Measurements from ENCODE around the gene HDAC4.

HDAC4 gene

DNA sequence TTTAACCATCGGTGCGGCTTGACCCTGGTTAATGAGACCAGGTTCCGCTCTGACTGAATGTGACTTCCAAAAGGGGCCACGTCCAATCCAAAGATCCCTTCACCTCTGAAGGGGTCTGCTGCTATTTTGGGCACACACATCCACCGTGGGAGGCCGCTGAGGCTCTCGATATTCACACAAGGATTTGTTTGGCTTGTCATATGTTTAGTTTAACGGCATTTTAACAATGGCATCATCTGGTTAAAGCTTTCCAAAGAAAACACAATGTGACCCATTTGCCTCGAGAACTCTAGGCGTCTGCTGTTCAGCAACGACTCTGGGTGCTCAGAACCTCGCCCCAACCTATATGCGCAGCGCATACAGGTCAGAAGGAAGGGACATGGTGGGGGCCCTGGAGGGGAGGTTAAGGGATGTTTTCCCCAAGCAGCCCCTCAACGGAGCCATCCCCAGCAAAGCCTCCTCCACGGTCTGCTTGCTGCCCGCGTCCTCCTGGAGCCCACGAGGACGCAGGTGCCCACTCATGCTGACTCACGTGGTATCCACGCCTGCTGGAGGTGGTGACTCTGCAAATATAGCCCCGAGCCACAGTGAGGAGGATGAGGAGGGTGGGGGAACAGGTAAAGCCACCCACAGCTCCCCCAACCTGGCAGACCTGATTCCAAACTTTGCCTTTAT, 260.3 kb downstream of the HDAC4 start:
- DNase-seq (ENCODE audit: low read depth in 2 of 2) = no peak

DNA sequence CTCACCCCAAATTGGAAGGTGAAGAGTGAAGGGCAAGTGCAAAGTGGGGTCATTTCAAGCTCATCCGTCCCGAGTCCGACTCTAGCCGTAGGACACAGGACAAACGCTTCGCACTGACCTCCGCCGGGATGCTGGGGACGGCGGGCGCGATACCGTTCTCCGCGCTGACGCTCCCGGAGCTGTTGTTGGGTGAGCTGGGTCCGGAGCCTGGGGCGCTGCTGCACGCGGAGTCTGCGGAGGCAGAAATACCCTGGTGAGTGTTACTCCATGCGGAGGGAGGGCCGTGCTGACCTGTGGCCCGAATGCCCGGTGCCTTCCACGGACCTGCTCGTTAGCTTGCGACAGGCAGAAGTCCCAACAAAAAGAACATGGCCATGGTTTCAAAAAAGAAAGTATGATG, 261.3 kb downstream of the HDAC4 start:
- DNase-seq (ENCODE audit: low read depth in 2 of 2) = no peak

DNA sequence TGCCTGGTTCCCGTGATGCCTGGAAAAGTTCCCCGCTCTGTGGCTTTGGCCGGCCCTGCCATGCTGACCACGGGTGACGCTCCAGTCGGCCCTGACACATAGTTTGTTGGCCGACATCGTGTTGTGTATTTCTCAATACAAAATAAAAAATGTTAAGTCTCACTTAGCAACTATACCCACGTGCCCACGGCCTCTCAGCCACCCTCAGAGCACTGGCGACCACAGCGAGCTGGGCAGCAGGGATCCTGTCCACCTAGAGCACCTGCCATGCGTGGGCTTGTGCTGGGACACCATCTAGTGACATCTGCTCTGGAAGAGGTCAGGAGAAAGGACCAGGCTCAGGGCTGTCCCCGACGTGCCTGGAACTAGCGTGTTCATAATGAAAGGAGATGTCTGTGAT, 261.7 kb downstream of the HDAC4 start:
- no peak for DNase-seq (ENCODE audit: low read depth in 2 of 2)

DNA sequence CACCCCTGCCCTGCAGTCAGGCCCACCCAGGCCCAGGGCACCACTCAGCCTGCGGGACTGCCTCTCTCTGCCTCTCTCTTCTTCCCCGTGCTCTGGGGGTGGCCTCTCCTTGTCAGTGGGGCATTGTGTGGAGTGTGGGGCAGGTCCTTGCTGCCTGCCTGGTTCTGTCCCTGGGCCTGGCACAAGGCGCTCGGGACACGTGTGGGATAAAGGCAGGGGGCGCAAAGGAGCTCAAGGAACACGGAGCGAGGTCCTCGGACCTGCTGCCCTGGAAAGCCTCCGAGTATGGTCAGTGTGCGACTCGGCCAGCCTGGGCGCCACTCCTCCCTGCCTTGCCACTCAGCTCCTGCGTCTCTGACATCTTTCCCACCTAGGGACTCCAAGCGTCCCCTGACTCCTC, 262.2 kb downstream of the HDAC4 start:
- DNase-seq (ENCODE audit: low read depth in 2 of 2) = no peak

DNA sequence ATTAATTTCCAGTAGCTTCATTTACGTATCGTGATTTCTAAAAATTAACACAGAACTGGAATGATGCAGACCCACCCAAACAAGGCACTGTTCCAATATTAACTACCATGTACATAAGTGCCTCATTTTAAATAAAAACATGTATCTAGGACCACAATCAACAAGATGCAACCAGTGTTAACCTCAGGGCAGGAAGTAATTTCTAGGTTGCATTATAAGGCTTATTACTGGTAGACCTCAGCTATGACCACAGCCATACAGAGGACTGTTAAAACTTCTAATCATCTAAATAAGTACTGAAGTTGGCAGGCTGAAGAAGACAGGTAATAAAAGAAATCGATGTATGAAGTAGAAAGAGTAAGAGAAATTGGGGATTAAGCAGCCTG, 262.9 kb downstream of the HDAC4 start:
- no peak for DNase-seq (ENCODE audit: low read depth in 2 of 2)

DNA sequence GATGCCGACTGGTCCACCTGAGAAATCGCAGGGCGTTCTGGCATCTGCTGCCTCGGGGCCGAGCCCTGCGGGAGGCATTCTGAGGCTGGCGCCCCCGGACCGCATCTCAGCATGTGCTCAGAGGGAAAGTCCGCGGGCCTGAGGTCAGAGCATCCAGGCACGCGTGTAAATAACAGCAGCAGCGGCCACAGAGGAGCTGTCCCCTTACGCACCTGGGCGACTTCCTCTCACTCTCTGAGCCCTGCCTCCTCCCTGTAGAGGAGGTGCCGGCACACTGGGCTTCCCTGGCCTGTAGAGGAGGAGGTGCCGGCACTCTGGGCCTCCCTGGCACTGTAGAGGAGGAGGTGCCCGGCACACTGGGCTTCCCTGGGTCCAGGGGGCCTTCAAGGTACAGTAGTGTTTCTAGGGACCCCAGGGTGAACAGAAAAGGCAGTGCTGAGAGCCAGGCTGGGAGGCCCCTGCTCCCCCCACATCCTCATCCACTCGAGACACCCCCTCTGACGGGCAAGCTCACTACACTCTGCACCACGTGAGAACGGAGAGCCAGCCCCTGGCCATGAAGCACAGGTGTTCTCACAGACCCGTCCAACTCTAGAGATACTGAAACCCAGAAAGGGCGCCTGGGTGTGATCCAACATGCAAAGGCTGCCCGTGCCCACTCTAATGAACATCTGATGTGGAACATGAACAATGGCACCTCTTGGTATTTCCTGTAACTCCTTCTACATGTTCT, 263.5 kb downstream of the HDAC4 start:
- DNase-seq (ENCODE audit: low read depth in 2 of 2) = no peak

DNA sequence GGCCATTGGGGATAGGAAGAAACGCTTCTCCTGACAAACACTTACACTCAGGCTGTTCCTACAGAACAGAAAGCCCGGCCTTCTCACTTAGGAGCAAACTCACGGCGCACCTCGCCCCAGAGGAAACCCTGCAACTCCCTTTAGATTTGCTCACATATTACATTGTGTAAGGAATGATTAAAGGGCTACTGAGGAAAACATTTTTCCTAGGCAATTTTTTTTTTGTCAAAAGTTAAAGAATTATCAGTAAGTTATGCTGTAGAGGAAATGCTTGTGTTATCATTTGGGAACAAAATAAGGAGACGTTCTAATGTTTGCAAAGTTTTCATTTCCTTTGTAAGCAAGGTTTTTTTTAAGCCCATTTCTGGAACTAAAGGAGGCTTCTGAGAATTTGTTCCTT, 264.1 kb downstream of the HDAC4 start:
- DNase-seq (ENCODE audit: low read depth in 2 of 2) = no peak

- DNase-seq (ENCODE audit: low read depth in 2 of 2) = no peak
Measured at GRCh38 chr2:239136203-239136602, 264.6 kb downstream of the HDAC4 start.

DNA sequence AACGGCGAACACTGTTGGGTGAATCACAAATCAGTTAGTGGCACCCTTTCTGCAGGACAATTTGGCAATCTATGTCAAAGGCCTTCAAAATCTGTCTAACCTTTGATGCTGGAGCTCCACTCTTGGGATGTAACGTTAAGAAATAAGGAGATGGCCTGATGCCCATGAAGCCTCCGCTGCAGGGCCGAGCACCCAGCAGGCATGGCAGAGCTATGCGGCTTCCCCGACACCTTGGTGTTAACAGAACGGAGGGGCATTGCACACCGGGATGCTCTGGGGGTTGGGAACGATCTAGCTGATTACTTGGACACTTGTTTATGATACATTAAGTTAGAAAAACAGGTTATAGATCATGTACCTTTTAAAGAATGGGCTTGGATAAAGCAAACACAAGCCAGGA, 265.3 kb downstream of the HDAC4 start:
- DNase-seq (ENCODE audit: low read depth in 2 of 2) = no peak

DNA sequence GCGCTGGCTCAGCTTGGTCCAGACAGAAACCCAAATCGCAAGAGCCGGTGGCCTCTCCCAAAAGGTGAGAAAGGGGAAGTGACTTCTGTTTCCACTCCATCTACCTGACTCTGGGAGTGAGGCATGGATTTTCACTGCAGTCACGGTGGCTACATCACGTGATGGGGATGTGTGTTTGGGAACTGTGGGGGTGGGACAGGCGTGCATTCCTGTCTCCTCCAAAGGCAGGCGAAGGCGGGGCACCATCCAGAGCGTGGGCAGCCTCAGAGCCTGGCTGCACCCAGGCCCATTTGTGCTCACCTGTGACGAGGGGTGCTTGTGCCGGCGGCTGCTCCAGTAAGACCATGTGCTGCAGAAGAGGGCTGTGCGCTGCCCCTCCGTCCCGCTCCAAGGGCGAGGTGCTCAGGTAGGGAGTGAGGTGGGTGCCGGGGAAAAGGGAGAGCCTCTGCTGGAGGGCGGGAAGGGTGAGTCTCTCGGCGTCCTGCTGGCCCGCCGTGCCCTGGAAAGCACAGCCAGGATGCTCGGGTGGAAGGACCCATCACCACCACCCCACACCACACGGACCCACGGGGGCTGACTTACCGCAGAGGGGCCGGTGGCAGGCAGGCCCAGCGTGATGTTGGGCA, 266.8 kb downstream of the HDAC4 start:
- no peak for DNase-seq (ENCODE audit: low read depth in 2 of 2)

- DNase-seq (ENCODE audit: low read depth in 2 of 2) = no peak
Measured at GRCh38 chr2:239132786-239133185, 268.0 kb downstream of the HDAC4 start.

DNA sequence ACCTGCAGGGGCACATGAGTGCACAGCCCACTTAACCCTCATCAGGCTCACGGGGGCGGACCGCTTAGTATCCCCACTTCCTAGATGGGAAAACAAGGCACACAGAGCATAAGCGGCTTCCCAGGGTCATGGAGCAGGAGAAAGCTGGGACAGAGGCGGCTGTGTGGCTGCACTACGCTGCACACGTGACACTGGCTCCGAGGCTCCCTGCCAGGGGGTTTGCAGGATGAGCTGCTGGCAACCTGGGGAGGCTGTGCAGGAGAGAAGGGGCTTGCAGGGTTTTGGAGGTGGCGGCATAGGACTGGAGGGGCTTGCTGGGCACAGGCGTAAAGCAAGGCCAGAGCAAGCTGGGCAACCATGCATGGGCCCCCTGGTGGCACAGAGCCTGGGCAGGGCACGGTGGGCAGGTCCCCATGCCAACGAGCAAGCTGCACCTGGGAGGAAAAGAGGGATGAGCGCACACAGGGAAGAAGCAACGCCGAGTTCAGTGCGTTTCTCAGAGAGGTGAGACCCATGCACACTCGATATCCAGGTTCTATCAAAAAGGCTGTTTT, 268.6 kb downstream of the HDAC4 start:
- DNase-seq (ENCODE audit: low read depth in 2 of 2) = no peak

GRCh38 chr2:239131521-239131920, 269.3 kb downstream of the HDAC4 start:
- no peak for DNase-seq (ENCODE audit: low read depth in 2 of 2)

DNA sequence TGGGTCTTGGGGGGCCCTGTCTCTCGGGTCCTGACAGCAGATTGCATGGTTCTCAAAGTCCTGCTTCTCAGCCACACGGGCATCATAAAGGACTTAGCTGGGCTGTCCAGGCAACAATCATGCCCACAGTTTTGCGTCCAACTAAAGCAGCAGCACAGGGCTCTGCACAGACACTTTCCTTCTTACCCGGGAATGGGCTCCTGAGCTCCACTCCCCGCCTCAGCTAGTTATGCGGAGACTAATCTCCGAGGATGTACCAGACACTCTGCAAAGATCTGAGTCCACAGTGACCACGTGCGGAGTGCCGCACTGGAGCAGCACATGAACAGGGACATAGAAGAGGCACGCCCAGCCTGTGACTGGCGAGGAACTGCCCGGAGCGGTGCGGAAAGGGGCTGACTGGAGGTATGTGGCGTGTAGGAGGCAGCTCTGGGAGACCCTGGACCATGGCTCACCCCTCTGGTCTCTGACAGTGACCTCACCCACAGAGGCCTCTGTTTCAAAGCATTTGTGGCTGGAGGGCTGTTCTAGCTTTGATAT, 270.0 kb downstream of the HDAC4 start:
- DNase-seq (ENCODE audit: low read depth in 2 of 2) = no peak

DNA sequence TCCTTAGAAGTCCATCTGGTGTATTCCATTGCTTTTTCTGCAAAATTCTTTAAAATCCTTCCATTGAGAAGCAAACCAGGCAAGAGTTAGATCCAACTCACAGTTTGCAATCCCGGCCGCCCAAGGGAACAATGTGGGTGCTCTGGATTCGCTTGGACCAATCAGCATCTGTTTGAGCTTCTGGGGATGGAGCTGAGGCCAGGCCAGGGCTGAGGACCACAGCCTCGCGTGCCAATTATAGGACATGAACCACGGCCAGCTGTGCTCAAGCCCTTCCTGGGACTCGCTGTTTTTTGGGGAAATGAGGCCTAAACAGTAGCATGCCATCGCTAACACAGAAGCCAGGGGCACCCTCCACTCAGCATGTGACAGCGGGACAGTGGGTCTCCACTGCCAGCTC, 270.8 kb downstream of the HDAC4 start:
- DNase-seq (ENCODE audit: low read depth in 2 of 2) = no peak

DNA sequence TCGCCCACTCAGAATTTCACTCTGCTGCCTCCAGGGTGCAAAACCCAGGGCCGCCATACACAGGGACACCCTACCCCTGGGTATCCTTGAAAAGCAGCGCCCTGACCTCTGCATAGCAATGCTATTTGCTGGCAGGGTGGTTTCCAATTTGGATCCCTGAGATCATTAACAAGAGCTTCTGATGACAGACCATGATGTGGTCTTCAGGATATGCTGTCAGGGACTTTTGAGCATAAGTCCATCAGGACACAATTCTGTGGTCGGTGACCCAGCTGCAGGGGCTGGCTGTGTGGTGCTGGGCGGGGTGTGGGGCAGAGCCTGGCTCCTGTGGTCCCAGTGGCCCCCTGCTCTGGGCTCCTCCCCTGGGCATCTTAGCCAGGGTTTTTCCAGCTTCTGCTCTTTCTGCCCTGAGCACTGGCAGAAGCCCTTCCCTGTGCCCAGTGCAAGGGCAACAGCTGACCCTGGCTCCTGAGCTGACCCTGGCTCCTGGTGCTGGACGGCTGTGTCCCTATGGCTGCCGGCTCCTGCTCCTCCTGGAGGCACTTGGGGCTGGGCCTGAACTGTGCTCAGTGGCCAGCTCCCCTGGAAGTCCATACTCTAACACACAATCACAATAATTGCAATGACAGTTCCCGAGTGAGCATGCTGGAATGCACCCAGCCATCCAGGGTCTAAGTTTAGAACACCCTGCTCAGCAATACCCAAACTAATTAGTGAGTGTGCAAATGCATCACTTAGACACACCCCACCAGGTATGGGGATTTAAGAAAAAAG, 271.5 kb downstream of the HDAC4 start:
- no peak for DNase-seq (ENCODE audit: low read depth in 2 of 2)

DNA sequence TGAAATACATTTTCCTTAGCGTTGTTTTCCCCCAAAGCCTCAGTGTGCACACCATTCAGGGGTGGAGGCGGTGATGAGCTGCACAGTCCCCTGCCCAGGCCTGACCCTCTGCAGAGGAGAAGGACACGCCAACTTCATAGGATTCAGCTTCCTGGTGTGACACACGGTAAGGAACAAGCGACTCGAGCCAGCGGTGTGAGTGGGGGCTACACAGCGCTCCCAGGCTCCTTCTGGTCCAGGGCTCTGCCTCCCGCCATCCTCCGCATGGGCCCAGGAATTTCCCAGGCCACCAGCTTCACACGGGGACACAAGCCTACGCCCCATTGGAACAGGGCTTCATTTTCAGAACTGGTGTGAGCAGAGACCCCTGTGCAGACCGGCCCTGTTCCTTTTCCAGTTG, 272.1 kb downstream of the HDAC4 start:
- no peak for DNase-seq (ENCODE audit: low read depth in 2 of 2)

DNA sequence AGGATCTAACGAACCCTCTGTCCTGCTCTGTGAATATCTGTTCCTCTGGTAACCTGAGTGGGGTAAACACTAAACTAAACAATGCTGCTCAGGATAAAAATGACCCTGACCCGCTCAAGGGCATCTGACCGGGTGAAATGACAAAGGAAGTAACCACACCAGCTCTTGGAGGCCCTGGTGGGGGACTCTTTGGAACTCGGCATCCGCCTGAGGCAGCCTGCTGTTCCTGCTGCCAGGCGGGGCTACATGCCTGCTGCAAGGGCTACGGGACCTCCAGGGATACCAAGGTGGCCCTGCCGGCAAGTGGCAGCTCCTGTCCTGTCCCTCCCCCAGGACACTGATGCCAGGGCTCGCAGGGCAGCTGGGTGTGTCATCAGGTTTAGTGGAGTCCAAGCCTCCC, 273.3 kb downstream of the HDAC4 start:
- no peak for DNase-seq (ENCODE audit: low read depth in 2 of 2)

DNA sequence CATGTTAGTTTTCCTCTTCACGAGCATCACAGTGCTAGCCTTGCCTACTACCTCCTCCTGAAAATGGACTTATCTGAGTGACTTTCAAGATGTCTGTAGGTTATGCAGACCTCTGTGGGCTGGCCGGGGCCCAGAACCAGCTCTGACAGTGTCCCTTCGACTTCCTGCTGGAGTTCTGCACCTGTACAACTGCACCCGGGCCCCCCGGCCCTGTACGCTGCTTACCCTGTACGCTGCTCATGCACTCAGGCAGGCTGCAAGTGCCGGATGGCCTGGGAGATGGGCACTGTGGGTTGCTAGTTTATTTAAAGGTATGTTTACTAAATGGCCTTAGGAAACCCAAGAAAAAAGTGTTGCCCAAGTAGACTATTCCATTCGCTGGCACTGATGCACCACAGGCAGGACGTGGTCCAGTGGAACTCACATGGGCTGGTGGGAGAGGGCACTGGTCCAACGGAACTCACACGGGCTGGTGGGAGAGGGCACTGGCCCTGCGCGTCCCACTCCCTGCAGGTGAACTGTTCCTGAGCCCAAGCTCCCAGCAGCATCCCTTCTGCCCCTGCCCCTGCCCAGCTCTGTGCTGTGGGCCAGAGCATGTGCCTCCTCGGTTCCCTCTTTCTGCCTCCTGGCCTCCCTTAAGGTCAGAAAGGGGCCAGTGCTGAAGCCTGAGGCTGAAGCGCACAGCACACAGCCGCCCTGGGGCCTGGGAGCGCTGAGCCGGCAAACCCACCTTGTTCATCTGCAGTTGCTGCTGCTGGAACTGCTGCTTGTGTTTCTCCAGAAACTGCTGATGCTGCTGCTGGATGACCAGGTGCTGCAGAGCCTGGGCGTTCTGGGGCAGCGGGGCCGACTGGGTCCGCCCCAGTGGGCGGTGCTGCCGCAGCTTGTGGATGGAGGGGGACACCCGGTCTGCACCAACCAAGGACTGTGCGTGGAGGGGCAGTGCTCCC, 274.8 kb downstream of the HDAC4 start:
- DNase-seq (ENCODE audit: low read depth in 2 of 2) = no peak

- no peak for DNase-seq (ENCODE audit: low read depth in 2 of 2)
Measured at GRCh38 chr2:239124152-239124899, 276.5 kb downstream of the HDAC4 start.
